B cell (primary cell): ENCODE data around the gene SPTBN1. TPM values are rescaled to one million over a fixed set of nuclear protein-coding genes. Genes with fewer than 3 reads are reported as not detected.

ENCODE experiments used
- ATAC-seq: fragments of 200-7000 bp; cut with Tn5 transposase; one replicate; pipeline ENCODE4 v1.10.0; 2021; ENCODE audit warnings: low read depth, mild to moderate bottlenecking, moderate number of reproducible peaks, moderate library complexity
- CTCF ChIA-PET: fragments of 350-600 bp; sonication (Branson Sonifier 250); formaldehyde crosslinking; loops from one replicate; lab custom pipeline; 2021; ENCODE audit warnings: antibody characterized with exemption, inconsistent platforms; lab: Charles Lee
- POLR2A ChIA-PET: fragments of 350-600 bp; sonication (Branson Sonifier 250); formaldehyde crosslinking; loops from one replicate; lab custom pipeline; 2021; ENCODE audit warnings: antibody characterized with exemption; lab: Charles Lee
- DNase-seq: peaks from one replicate; pipeline ENCODE4 v3.0.0; 2013
- H2AFZ ChIP-seq: 2 replicates; pipeline ENCODE4 v1.6.1; 2012; ENCODE audit warnings: mild to moderate bottlenecking, low read depth, low read length; ENCODE audit not compliant: insufficient read depth, poor library complexity, severe bottlenecking
- H3K27ac ChIP-seq, 2 donors: 1 replicate in 1 of 2; 2 replicates in 1 of 2; pipeline ENCODE4 v1.5.1; 2012 to 2013; ENCODE audit warnings: low read length in 2 of 2, mild to moderate bottlenecking in 2 of 2, moderate library complexity in 1 of 2
- H3K27me3 ChIP-seq, 4 experiments: fragments of 200-600 bp in 1 of 4; sonication (generic) in 1 of 4; replicated peaks in 1 of 4; 1 replicate in 2 of 4; 2 replicates in 2 of 4; pipeline versions ENCODE4 v1.6.1 to v1.7.0; 2013 to 2016; ENCODE audit warnings: low read length in 3 of 4, mild to moderate bottlenecking in 2 of 4, mixed read lengths in 1 of 4, moderate library complexity in 1 of 4; ENCODE audit not compliant: insufficient read depth in 4 of 4, control insufficient read depth in 3 of 4; ENCODE audit errors: control extremely low read depth in 1 of 4
- H3K36me3 ChIP-seq, 2 experiments: replicated peaks in 1 of 2; 1 replicate in 1 of 2; 2 replicates in 1 of 2; pipeline versions ENCODE4 v1.6.1 to v1.7.1; 2013; ENCODE audit warnings: low read length in 1 of 2; ENCODE audit not compliant: insufficient read depth in 2 of 2, control insufficient read depth in 1 of 2; ENCODE audit errors: control extremely low read depth in 1 of 2, extremely low read depth in 1 of 2
- H3K4me1 ChIP-seq, 2 donors: fragments of 200-600 bp in 1 of 2; sonication (generic) in 1 of 2; 1 replicate in 1 of 2; 2 replicates in 1 of 2; pipeline versions ENCODE4 v1.5.1 to v1.6.1; 2013 to 2017; ENCODE audit warnings: low read length in 2 of 2; ENCODE audit not compliant: control insufficient read depth in 2 of 2, insufficient read depth in 2 of 2
- H3K4me2 ChIP-seq: replicated peaks from 2 replicates; pipeline ENCODE3; 2012; ENCODE audit warnings: mild to moderate bottlenecking, low read depth, low read length; ENCODE audit not compliant: poor library complexity, severe bottlenecking
- H3K4me3 ChIP-seq, 5 experiments: fragments of 200-600 bp in 1 of 5; sonication (generic) in 1 of 5; 1 replicate in 3 of 5; 2 replicates in 2 of 5; pipeline versions ENCODE4 v1.5.1 to v1.7.0; 2011 to 2016; ENCODE audit warnings: low read length in 4 of 5, mild to moderate bottlenecking in 4 of 5, low read depth in 2 of 5, control low read depth in 1 of 5, moderate library complexity in 1 of 5; ENCODE audit not compliant: insufficient read depth in 1 of 5; ENCODE audit errors: control extremely low read depth in 1 of 5, extremely low read depth in 1 of 5
- H3K79me2 ChIP-seq: fragments of 200-600 bp; sonication (generic); one replicate; pipeline ENCODE4 v1.6.0; 2016; ENCODE audit warnings: low read length; ENCODE audit not compliant: control insufficient read depth, insufficient read depth
- H3K9ac ChIP-seq: fragments of 200-600 bp; sonication (generic); 2 replicates; pipeline ENCODE4 v1.6.1; 2017; ENCODE audit warnings: mild to moderate bottlenecking, low read length, moderate library complexity
- H3K9me3 ChIP-seq, 3 donors: one replicate each; pipeline versions ENCODE4 v1.6.1 to v1.7.1; 2013; ENCODE audit warnings: low read length in 2 of 3; ENCODE audit not compliant: control insufficient read depth in 2 of 3, insufficient read depth in 1 of 3; ENCODE audit errors: control extremely low read depth in 1 of 3
- H4K20me1 ChIP-seq: 2 replicates; pipeline ENCODE4 v1.6.0; 2012; ENCODE audit warnings: mild to moderate bottlenecking, low read length; ENCODE audit not compliant: insufficient read depth, control insufficient read depth, poor library complexity, severe bottlenecking
- H3K27ac Mint-ChIP-seq: one replicate; pipeline ENCODE4 v1.8.0; 2021; ENCODE audit warnings: mixed read lengths
- H3K27me3 Mint-ChIP-seq: one replicate; pipeline ENCODE4 v1.8.0; 2021; ENCODE audit warnings: mixed read lengths
- H3K4me1 Mint-ChIP-seq: one replicate; pipeline ENCODE4 v1.8.0; 2021; ENCODE audit warnings: mixed read lengths
- H3K4me3 Mint-ChIP-seq: one replicate; pipeline ENCODE4 v1.8.0; 2021; ENCODE audit warnings: mixed read lengths
- H3K9me3 Mint-ChIP-seq: one replicate; pipeline ENCODE4 v1.8.0; 2022; ENCODE audit warnings: mixed read lengths; ENCODE audit not compliant: insufficient read depth
- EZH2 ChIP-seq: IDR thresholded peaks from 2 replicates; pipeline ENCODE4 v1.6.1; 2012; ENCODE audit warnings: borderline replicate concordance, low read depth, mild to moderate bottlenecking, moderate library complexity, low read length; ENCODE audit not compliant: insufficient read depth, poor library complexity, severe bottlenecking
- WGBS: methylation state at CpG from one replicate; pipeline ENCODE4 v1.1.5; 2013; ENCODE audit warnings: missing lambda C conversion rate; ENCODE audit not compliant: insufficient coverage; 5-methylcytosine and 5-hydroxymethylcytosine counted together
- intact Hi-C: fragments of 100-400 bp; cut with micrococcal nuclease; formaldehyde crosslinking; loops from one replicate; pipeline ENCODE4 v1.10.0; 2022
- polyA plus RNA-seq: library from polyadenylated mRNA; depleted of rRNA; stranded (reverse); fragments of >200 nt; gene quantifications from 2 replicates; pipeline ENCODE4 v1.2.3, GENCODE V29; 2012
- total RNA-seq, 2 donors: library from RNA; stranded (reverse); fragments of 120-200 nt in 1 of 2; gene quantifications; 1 replicate in 1 of 2; 2 replicates in 1 of 2; pipeline versions ENCODE4 v1.2.3 to v1.2.4, GENCODE V29; 2013 to 2022
- TF ChIP-seq, protein P1 (sequence below): fragments of 200-600 bp; IDR thresholded peaks from one replicate; pipeline ENCODE4 v1.8.0; 2022; ENCODE audit warnings: antibody characterized with exemption, mild to moderate bottlenecking

The SPTBN1 gene
- total and polyA plus RNA-seq, 2 donors (not counting 1 experiment from before 2014, with no cell fraction given): 43.7 to 144 TPM

- no peak overlapping the region for H2AFZ ChIP-seq
- H3K36me3 ChIP-seq: no peaks in the 10 kb centered on the region
- CTCF ChIA-PET: no interaction called here
- no peak overlapping the region for H3K9ac ChIP-seq
- peaks cover 0 to 4% (median 0%) of the 10 kb centered on the region in 3 donors for H3K9me3 ChIP-seq
- H3K27me3 ChIP-seq: peaks cover 0 to 3% (median 0%) of the 10 kb centered on the region in 4 experiments
- DNase-seq (no peak), ATAC-seq (no peak)
- Mint-ChIP-seq H3K27ac (no peak overlapping the region), H3K27me3 (peaks cover 4% of the 10 kb centered on the region), H3K4me3 (no peak overlapping the region), H3K4me1 (peaks cover 3% of the 10 kb centered on the region), H3K9me3 (no peaks in the 10 kb centered on the region)
- no peaks in the 10 kb centered on the region for H4K20me1 ChIP-seq
- intact Hi-C loops: no loop called here
- H3K27ac ChIP-seq: no peak overlapping the region
- no CpG with 5 or more reads among the region's 4 CpGs for WGBS
- H3K4me1 ChIP-seq: no peaks in the 10 kb centered on the region
- H3K4me3 ChIP-seq: no peak overlapping the region
- no peak for TF ChIP-seq EZH2
- TF ChIP-seq, protein P1, sequence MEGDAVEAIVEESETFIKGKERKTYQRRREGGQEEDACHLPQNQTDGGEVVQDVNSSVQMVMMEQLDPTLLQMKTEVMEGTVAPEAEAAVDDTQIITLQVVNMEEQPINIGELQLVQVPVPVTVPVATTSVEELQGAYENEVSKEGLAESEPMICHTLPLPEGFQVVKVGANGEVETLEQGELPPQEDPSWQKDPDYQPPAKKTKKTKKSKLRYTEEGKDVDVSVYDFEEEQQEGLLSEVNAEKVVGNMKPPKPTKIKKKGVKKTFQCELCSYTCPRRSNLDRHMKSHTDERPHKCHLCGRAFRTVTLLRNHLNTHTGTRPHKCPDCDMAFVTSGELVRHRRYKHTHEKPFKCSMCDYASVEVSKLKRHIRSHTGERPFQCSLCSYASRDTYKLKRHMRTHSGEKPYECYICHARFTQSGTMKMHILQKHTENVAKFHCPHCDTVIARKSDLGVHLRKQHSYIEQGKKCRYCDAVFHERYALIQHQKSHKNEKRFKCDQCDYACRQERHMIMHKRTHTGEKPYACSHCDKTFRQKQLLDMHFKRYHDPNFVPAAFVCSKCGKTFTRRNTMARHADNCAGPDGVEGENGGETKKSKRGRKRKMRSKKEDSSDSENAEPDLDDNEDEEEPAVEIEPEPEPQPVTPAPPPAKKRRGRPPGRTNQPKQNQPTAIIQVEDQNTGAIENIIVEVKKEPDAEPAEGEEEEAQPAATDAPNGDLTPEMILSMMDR: no peak
- POLR2A ChIA-PET: no interaction called here
- no peaks in the 10 kb centered on the region for H3K79me2 ChIP-seq
- H3K4me2 ChIP-seq: no peak overlapping the region
These were observed 23.7 kb upstream of the SPTBN1 start for GRCh38 chr2:54432251-54433015.

- Histone ChIP-seq H3K36me3 (no peaks in the 10 kb centered on the region), H3K4me1 (no peaks in the 10 kb centered on the region), H3K27me3 (peaks cover 0 to 3% (median 0%) of the 10 kb centered on the region in 4 experiments), H3K9me3 (peaks cover 0 to 4% (median 0%) of the 10 kb centered on the region in 3 donors), H3K4me3 (no peak overlapping the region), H3K27ac (no peak overlapping the region), H3K9ac (no peak overlapping the region), H4K20me1 (no peaks in the 10 kb centered on the region), H3K4me2 (no peak overlapping the region), H2AFZ (no peak overlapping the region), H3K79me2 (no peaks in the 10 kb centered on the region)
- Mint-ChIP-seq H3K4me1 (peaks cover 3% of the 10 kb centered on the region), H3K27ac (no peak overlapping the region), H3K27me3 (peaks cover 4% of the 10 kb centered on the region), H3K4me3 (no peak overlapping the region), H3K9me3 (no peaks in the 10 kb centered on the region)
- 97% methylated on average over 4 of the region's 4 CpGs for WGBS
- ATAC-seq (no peak), DNase-seq (no peak)
- TF ChIP-seq, protein P1: no peak
- no peak for TF ChIP-seq EZH2
- ChIA-PET POLR2A (no interaction called here), CTCF (interaction anchor here (0.6 kb wide), 1 partner anchor 9 kb away, joined by 6 read pairs; no protein-coding TSS in a partner anchor)
- intact Hi-C loops: no loop called here
These were observed 21.9 kb upstream of the SPTBN1 start for GRCh38 chr2:54434229-54434628.
